Activated CD4-positive, alpha-beta T cell treated with anti-CD3 and anti-CD28 coated beads, Interleukin-2, Interleukin-4, amounts not matched to agents 100 ng/mL and 50 ng/mL, durations not matched to agents 16 hours and 8 hours (primary cell): Measurements from ENCODE around the gene TAGLN2.
"Not testable (repeated sequence)": the region's sequence is repeated elsewhere in the genome, so short reads cannot be mapped to it uniquely, and the experiment has no call there.

Source experiments
- DNase-seq: peaks from one replicate; pipeline ENCODE4 v3.0.0-alpha.2; 2020; ENCODE audit warnings: low spot score

The TAGLN2 gene

DNA sequence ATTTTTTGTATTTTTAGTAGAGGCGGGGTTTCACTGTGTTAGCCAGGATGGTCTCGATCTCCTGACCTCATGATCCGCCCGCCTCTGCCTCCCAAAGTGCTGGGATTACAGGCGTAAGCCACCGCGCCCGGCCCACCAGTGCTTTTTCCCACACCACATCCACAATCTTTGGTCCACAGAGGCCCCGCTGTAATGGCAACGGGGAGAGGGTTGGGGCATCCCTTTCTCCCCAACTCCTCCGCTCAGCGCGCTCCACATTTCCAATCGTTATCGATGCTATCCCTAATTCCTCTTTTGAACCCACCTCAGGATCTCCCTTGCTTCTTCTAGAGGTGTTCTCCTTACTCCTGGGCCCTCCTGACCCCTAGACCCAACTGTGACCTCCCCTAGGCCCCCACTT lies 25.7 kb downstream of the TAGLN2 start:
- not testable (repeated sequence) for DNase-seq

DNA sequence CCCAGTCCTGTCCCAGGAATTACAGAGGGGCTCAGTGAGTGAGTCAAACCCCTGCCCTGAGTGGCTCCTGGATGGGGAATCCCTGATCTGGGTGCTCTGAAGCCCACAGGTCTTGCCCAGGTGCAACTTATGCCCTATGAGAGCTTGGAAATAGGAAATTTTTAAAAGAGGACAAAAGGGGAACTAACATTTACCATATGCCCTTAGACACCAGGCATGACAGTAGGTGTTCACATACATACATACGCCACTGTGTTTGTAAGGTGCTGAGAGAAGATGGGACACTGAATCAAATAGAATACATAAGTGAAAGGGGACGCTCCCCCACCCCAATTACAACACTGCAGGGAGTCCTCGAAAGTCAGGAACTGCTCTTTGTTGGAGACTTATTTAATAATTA lies 26.8 kb downstream of the TAGLN2 start:
- no peak for DNase-seq

DNA sequence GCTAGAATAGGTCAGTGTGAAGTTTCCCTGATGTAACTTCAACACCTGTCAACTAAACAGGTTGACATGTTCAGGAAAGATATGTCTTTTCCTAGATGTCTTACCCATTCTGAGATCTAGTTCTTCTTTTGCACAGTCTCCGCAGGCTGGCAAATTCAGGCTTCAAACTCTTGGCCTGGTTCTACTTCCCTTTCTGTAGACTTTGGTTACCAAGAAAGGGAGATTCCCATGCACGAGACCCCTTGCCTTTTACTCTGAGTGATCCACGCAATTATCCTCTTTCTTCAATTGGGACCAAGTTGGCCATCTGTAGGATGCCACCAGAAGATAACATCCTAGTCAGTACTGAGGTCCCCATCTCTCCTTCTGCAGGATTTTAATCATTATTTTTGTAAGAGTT lies 27.3 kb downstream of the TAGLN2 start:
- DNase-seq, result no peak

DNA sequence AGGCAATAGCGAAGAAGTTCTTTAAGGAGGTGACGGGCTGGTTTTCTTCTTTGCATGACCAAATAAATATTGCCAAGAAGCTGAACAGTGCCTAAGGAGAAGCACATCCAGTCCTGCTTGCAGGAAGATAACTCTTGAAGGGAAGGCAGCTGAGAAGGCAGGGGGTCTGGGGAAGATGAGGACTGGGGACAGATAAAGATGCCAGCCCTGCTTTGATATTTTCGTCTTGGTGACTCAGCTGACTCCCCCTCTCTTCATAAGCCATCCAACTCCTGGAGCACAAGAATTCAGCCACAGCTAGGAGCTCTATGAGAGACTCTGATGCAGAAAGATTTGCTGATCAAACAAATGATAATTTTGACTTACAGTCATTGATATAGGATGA lies 28.8 kb downstream of the TAGLN2 start:
- no peak for DNase-seq

DNA sequence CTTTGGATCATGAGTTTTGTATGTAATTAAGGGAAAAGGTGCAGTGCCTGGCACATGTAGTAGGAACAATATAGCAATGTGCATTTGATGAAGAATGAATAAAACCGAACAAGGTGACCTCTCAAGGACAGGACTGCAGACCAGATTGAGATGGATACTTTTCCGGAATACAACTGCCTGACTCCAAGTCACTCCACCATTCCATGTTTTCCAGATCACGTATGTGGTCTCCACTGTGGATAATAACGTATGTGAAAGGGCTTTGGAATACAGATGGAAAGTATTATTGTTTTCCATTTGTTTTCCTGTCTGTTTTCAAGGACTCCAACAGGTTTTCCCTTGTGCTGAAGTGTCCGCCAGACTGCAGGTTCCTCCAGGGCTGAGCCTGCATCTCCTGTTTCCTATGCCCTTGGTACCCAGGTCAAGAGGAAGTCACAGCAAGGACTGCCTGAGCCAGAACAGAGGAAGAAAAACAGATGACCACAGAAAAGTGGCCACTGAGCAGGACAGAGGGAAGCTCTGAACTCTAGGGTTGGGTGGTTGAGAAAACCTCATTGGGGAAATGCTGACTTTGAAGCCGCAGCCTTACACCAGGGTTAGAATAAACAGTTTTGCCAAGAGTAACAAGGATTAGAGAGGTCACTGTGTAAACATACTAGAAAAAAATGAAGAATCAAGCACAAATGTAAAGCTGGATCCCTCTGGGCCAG lies 29.3 kb downstream of the TAGLN2 start:
- no peak for DNase-seq

DNA sequence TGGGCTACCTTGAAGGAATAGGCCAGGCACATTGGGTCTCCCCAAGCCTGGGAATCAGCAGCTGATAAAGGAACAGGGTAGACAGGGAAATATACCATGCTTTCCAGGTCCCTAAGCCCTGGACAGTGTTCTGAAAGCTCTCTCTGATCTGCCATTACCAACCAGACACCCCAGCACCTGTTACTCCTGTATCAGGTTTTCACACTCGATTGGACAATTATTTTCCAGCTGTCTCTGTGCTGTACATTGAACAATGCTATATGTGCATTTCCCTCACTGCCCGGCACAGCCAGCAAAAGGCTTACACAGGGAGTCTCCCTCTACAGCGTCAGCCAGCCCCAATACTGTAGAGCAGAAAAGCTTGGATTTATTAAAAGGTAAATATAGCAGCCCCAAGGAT lies 30.0 kb downstream of the TAGLN2 start:
- DNase-seq, result no peak

DNA sequence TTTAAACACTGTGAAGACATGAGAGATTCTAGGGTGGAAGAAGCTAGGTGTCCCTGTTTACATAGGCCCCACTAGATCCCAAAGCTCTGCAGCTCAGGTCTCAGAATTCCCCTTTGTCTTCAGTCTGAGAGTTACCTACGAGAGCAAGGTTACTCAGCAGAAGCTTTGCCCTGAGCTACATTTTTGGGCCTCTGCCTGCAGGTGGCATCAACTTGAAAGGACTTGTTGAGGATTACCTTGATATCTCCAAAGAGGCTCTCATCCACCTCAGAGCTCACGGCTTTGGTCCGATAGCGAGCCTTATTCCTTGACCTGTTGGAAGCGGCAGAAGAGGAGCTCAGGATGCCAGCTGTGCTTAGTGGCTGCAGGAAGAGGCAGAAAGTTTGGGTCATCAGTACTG lies 32.4 kb downstream of the TAGLN2 start:
- DNase-seq, result no peak

DNA sequence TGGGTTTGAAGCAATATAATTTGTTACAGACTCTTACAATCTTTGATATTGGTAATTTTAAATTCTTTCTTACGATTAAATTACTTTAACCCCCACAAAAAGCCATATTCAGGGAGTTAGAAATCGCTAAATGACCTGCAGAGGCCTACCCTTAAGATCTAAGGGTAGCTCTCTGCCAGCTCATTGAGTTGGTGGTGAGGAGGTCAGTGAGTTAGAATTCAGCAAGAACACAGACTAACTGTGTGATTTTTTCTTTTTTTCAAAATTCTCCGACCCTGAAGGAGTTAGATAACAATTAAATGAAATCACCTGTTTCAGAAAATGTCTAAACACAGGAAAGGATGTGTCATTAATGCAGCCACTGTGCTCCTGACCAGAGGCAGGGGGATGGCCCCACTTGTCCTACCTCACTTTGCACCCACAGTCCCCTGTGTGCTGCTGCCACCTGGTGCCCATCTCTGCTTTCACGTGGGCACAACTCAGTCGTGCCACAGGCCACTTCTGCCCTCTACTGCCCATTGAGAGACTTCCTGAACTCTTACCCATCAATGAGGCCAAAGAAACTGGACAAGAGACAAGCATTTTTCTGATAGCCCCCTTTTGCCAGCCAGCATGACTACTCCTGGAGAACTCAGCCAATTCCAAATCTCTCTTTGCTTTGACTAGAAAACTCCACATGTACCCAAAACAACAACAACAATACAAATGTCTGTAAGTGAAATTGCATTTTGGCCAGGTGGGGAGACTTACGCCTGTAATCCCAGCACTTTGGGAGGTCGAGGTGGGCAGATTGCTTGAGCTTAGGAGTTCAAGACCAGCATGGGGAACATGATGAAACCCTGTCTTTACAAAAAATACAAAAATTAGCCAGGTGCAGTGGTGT lies 33.8 kb downstream of the TAGLN2 start:
- peak; percentile 82 for DNase-seq

DNA sequence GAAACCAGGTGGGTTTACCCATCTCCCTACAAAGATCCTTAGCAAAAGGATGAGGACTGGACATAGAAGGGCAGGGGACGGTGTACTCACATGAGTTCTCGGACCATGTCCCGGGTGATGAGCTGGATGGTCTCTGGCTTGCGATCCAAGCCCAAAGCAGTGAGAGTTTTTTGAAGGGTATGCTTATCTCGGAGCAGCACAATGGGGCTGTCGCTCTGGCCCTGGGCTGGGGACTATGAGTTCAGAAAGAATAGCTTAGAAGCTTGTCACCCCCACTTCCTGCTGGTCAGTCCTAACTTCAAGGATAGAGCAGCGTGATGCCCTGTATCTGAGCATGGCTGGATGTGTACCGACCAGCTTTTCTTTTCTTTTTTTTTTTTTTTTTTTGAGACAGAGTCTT lies 34.9 kb downstream of the TAGLN2 start:
- DNase-seq, result no peak

DNA sequence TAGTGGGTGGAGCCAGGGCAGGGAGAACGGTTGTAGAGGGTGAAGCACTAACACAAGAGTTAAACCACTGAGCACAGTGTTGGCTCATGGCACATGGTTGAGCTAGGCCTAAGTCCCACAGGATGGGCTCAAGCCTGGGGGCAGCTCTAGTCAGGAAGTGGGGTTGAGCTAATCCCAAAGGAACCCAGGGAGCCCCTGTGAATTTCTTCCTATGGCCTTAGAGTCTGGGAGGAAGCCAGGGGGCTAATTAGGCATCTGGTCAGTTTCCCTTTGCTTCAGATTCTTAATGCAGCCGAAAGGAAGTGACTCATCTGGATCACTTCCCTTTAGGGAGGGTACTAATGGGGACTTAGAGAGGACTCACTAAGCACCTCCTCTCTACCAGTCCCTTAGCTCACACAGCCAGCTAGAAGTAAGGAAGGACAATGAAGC lies 35.5 kb downstream of the TAGLN2 start:
- peak; percentile 22 for DNase-seq

DNA sequence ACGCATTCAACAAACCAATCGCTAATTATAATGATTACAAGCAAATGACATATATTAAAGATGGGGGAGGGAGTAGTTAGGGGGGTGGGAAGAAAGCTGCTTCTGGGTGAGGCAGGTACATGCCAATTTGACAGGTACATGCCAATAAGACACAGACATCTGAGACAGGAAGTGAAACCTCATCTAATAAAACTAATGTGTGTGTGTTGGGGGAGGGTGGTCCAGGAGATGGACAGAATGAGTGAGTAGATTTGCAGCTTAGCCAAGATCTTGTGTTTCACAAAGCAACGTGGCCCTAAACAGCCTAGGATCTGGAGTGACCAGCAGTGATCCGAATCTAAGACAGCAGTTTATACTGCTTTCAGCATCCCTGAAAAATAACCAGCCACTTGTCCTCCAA lies 36.1 kb downstream of the TAGLN2 start:
- no peak for DNase-seq

DNA sequence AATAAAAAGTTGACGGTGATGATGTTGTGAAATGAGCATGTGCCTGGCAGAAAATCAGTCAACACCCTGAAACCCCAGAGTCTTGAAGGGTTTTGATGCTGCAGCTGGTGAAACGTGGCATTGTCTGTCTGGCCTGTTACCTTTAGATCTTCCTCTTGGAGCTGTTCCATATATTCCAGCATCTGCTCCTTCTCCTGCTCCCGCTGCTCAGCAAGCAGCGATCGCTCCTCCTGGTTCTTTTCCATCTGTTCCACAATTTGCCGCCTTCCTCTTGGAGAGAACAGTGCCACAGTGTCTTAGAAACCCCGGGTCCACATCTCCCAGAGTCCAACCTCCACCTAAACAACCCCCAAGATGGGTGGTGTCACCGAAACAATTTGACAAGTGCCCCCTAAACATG lies 41.0 kb downstream of the TAGLN2 start:
- DNase-seq, result no peak

DNA sequence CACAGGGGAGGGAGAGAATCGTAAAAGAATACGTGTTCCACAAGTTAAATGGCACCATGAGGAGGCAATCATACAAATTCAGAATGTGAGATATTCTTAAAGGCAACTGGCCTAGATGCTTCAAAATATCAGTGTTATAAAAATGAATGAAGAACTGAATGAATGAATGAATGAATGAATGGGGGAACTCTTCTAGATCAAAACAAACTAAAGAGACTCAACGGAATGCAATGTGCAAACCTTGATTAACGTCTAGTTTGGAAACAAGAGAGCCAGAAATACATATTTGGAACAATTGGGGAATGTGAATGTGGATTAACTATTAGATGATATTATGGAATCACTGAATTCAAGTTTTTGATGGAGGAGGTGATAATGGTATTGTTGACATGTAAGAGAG lies 42.2 kb downstream of the TAGLN2 start:
- no peak for DNase-seq

DNA sequence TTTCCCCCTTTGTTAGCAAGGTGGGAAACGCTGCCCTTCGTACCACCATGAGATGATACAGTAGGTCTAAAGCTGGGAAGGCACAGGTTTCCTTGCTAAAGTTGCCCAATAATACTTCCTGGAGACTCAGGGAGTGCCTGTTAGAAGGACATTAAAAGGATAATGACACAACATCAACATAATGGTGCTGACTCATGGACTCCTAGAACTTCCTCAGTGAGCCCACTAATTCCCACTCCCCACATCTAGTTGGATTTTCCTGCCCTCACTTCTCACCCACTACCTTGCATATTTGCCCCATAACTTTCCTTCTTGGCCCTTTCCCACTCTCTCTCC lies 42.8 kb downstream of the TAGLN2 start:
- DNase-seq, result no peak

DNA sequence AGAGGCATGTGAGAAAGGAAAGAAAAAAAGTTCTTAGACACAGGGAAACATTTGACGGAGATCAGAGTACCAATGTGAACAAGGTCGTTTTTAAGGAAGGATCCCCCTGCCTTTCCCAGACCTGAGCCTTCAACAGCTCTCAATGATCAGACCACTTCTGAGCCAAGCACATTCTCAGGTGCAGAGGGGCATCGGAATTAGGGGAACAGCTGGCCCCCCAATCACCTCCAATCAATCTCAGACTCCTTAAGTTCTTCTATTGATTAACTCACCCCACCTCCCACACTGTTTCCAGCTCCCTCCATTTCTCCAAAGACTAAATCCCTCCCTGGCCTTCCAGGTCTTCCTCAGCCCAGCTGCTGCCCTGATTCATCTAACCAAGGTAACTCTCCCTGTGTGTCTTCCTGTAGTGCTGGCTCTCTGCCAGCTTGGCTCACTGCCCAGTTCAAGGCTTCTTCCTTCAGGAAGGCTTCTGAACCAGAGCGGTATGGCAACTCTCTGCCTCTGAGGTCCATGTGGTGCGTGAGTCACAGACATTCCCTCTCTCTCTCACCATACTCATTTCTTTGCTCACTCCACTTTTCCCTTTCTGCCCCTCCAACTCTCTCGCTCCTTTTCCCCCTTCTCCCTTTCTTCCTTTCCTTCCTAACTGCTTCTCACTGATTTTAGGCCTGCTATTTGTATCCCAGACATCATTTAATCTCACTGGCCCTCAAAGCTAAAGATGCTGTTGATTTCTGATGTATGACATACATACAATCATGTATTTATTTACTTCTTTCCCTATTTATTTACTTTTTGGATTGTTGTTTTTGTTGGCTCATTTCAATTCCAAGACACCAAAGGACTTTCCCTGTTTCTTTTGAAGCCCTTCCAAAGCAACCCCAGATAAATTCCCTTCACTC lies 43.4 kb downstream of the TAGLN2 start:
- DNase-seq, result no peak

DNA sequence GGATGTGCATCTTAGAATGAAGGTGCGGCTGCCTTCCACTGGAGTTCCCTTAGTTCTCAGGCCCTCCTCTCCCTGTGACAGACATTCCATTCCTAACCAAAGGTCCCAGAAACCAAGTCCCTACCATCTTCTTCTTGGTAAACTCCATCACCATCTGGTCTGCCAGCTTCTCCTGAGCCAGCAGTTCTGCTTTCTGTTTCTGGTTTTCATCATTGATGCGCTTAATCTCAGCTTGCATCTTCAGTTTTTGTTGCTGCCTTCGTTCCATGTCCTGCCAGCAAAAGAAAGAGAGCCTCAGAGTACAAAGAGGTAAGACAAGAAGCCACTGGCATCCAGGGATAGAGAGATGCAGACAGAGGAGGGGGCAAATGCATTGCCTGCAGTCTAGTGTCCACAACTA lies 44.9 kb downstream of the TAGLN2 start:
- no peak for DNase-seq

DNA sequence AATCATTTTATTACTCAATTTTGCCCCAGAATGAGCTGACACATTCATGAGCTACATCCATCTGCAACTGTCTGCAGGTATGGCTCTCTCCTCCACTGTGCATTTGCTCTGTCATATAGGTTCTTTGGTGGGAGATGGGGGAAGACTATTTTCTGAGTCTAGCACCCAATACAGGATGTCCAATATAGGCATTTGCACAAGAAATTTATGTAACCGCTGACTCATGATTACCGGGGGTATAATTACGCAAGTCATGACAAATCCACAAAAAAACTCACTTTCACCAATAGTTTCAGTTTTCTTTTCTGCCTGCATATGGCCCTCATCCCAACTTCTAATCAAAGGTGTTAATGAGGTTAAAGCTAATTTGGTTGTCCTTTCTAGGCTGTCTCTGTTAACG lies 45.3 kb downstream of the TAGLN2 start:
- peak; percentile 12 for DNase-seq

DNA sequence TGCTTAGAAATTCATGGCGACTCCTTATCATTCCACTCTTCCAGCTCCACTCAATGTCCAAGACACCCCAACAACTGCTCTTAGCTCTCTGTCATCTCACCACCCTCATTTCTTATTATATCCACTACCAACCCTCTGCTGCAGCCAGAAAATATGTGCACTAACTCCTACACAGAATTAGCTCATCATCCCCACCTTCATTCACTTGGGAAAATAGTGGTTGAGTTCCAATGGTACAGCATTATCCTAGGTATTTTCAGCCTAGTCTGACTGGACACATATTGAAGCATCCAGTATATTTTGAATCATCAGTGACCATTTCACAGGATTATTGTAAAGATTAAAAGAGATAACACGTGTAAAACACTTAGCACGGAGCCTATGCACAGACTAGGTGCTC lies 46.2 kb downstream of the TAGLN2 start:
- DNase-seq, result no peak

DNA sequence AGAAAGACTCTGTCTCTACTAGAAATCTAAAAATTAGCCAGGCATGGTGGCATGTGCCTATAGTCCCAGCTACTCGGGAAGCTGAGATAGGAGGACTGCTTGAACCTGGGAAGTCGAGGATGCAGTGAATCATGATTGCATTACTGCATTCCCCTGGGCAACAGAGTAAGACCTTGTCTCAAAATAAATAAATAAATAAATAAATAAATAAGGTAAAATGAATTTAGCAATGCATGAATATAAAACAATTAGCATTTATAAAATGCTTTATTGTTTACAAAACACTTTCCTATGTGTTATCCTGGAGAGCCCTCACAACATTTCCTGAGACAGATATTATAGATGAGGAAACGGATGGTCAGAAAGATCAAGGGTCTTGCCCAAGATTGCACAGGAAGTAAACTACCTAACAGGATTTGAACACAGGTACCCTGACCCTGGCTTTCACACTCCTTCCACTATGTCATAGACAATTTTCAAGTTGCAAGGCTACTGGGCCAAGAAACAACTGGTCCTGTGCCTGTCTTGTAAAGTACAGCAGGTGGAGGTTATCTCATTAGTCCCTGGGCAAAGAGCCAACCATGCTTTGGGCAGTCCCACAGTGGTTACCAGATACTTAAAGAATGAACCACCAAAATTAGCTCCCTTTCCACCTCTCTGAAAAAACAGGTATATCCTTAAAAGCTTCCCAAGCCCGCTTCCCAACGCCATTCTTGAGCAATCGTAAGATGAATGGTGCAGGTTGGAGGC lies 47.4 kb downstream of the TAGLN2 start:
- no peak for DNase-seq

DNA sequence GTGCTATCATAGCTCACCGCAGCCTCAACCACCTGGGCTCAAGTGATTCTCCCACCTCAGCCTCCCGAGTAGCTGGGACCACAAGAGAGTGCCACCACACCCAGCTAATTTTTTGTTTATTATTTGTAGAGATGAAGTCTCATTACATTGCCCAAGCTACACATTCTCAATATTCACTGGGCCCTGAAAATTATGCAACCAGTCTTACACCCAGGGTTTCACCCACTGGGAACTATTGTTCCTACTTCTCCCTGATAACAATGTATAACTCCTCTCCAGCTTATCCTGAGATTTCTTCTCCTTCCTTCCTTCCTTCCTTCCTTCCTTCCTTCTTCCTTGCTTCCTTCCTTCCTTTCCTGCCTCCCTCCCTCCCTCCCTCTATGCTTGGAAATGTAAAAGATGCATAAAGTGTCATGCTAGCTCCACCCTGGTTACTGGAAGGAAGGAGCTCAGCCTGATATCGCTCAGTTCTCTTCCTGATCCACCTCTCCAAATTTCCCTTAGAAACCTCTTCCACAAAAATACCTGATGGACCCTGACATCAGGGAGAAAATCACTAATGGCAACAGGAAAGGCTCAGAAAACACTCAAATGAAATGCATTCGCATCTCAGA lies 51.7 kb downstream of the TAGLN2 start:
- no peak for DNase-seq

DNA sequence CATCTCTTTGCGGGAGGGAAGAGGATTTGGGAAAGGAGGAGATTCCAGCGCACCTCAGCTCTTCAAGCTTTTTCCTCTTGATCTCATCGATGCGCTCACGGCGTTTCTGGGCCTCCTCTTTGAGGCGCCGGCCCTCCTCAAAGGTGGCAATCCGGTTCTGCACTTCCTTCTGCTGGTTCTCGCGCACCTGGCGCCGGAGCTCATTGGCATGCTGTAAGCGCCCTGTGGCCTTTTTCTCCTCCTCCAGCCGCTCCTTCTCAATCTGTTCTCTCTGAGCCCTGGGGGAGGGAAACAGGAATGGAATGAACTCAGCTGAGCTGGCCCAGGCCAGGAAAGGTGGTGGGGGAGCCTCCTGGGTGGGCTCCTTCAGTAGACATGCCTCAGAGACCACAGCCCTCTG lies 52.4 kb downstream of the TAGLN2 start:
- no peak for DNase-seq

DNA sequence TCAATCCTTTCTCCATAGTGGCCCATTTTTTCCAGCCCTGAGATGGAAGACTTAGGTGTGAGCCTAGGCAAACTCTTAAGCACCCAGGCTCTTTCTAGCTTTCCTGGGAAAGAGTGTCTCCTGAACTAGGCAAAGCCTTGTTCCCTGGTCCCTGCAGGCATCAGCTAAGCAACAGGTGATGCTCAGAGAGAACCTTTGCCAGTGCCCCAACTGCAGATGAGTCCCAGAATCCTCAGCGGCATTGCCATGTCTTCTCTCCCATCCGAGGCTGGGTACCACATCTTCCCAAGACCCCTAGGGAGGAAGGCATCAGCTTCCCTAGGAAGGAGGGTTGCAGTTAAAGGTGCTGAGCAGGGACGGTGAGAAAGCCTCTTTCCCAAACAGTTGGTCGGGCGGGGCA lies 54.6 kb downstream of the TAGLN2 start:
- no peak for DNase-seq
